Measurements from ENCODE around the gene CAPNS1.
"Not testable (repeated sequence)": the region's sequence is repeated elsewhere in the genome, so short reads cannot be mapped to it uniquely, and the experiment has no call there.

Gene CAPNS1

DNA sequence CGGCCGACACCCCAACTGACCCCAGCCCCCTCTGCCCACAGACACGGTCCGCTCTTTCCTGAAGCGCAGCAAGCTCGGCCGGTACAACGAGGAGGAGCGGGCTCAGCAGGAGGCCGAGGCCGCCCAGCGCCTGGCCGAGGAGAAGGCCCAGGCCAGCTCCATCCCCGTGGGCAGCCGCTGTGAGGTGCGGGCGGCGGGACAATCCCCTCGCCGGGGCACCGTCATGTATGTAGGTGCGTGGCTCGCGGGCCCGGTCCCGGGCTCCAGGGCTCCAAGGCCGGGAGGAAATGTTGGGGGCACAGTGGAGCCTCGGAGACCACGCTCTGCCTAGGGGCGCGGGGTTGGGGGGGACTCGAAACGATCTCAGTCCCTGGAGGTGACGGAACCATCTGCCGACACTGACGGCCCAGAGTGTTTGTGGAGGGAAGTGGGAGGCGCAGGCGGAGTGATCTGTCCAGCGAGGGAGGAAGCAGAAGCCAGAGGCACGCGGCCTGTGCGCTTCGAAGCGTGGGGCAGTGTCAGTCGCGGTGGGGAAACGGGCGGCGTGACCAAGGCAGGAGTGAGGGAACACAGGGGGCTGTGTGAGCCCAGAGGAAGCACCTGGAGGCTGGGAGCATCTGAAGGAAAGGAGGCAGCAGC lies 18.3 kb upstream of the CAPNS1 start:
- DNase-seq (ENCODE audit: insufficient read length, low spot score) = no peak
- no peak for TF ChIP-seq POLR2A (IDR thresholded peaks at IDR 0.05; ENCODE audit: low read depth, low read length)
- FAIRE-seq = no peak

DNA sequence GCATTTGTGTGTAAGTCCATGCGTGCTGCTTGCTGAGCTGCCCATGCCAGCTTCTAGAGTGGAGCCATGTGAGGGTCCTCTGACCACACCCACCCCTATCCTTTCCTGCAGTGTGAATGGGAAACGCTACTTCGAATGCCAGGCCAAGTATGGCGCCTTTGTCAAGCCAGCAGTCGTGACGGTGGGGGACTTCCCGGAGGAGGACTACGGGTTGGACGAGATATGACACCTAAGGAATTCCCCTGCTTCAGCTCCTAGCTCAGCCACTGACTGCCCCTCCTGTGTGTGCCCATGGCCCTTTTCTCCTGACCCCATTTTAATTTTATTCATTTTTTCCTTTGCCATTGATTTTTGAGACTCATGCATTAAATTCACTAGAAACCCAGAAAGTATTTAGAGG lies 14.3 kb upstream of the CAPNS1 start:
- DNase-seq (ENCODE audit: insufficient read length, low spot score) (no peak), FAIRE-seq (no peak)
- TF ChIP-seq POLR2A (IDR thresholded peaks at IDR 0.05; ENCODE audit: low read depth, low read length) = no peak

- DNase-seq (ENCODE audit: insufficient read length, low spot score) (no peak), FAIRE-seq (no peak)
- no peak for TF ChIP-seq POLR2A (IDR thresholded peaks at IDR 0.05; ENCODE audit: low read depth, low read length)
These were observed 11.5 kb upstream of the CAPNS1 start for GRCh38 chr19:36128392-36128736.

GRCh38 chr19:36131221-36131620 lies 8.6 kb upstream of the CAPNS1 start:
- FAIRE-seq; DNase-seq (ENCODE audit: insufficient read length, low spot score): not testable (repeated sequence)

DNA sequence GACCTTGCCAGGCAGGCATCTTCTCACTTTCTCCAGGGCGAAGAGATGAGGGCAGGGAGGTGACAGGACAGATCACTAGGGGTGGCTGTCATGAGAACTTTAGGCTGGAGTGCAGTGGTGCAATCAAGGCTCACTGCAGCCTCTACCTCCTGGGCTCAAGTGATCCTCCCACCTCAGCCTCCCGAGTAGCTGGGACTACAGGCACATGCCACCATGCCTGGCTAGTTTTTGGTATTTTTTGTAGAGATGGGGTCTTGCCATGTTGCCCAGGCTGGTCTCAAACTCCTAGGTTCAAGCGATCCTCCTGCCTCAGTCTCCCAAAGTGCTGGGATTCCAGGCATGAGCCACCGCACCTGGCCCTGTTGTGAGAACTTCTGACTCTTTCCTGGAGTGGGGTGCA lies 5.0 kb upstream of the CAPNS1 start:
- not testable (repeated sequence) for DNase-seq (ENCODE audit: insufficient read length, low spot score); FAIRE-seq

GRCh38 chr19:36136964-36137686 lies 2.7 kb upstream of the CAPNS1 start:
- DNase-seq (ENCODE audit: insufficient read length, low spot score) (peak; percentile 90), FAIRE-seq (peak; percentile 73)
- no peak for TF ChIP-seq POLR2A (IDR thresholded peaks at IDR 0.05; ENCODE audit: low read depth, low read length)

DNA sequence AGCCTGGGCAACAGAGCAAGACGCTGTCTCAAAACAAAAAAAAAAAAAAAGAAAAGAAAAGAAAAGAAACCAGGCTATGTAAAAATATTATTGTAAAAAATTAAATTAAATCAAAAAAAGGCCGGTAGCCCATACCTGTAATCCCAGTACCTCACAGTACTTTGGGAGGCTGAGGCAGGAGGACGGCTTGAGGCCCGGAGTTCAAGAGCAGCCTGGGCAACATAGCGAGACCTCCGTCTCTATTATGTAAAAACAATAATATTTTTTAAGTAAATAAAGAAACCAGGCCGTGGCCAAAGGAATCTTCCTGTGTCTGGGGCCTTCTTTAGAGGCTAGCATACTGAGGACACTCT lies 770 bp upstream of the CAPNS1 start:
- TF ChIP-seq POLR2A (IDR thresholded peaks at IDR 0.05; ENCODE audit: low read depth, low read length) = no peak
- DNase-seq (ENCODE audit: insufficient read length, low spot score) = no peak
- no peak for FAIRE-seq

- DNase-seq (ENCODE audit: insufficient read length, low spot score) = peak; percentile 95
- no peak for FAIRE-seq
- TF ChIP-seq POLR2A (IDR thresholded peaks at IDR 0.05; ENCODE audit: low read depth, low read length) = no peak; the same call in 1 of the 2 replicates
These were observed 605 bp downstream of the CAPNS1 start for GRCh38 chr19:36140304-36141038.

DNA sequence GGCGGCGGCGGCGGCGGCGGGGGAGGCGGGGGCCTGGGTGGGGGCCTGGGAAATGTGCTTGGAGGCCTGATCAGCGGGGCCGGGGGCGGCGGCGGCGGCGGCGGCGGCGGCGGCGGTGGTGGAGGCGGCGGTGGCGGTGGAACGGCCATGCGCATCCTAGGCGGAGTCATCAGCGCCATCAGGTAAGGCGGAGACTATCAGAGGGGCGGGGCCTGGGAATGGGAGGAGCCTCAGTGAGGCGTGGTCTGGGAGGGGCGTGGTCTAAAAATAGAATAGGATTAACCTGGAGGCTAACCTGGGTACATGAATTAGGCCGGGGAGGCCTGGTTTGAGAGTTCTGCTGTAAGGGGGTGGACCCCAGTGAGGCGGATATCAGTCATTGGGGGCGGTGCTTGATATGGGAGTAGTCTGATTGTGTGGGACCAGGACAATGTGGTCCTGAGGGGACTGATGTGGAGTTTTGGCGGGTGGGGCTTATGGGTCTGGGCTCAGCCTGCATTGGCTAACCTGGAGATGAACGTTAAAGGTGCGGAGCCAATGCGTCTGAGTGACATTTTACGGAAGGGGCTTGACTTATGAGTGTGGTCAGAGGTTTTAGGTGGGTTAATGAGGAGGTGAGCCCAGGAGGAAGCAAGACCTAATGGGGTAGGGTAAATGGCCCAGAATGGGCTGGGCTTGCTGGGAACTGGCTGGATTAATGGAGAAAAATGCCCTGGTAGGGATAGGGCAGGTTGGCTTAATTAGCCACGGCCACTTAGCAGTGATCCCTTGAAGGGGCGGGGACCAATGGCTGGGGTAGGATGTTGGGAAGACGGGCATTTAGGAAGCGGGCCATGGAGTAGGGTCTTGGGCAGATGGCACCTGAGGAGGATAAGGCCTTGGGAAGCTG lies 1.4 kb downstream of the CAPNS1 start:
- FAIRE-seq (no peak), DNase-seq (ENCODE audit: insufficient read length, low spot score) (peak; percentile 87)

DNA sequence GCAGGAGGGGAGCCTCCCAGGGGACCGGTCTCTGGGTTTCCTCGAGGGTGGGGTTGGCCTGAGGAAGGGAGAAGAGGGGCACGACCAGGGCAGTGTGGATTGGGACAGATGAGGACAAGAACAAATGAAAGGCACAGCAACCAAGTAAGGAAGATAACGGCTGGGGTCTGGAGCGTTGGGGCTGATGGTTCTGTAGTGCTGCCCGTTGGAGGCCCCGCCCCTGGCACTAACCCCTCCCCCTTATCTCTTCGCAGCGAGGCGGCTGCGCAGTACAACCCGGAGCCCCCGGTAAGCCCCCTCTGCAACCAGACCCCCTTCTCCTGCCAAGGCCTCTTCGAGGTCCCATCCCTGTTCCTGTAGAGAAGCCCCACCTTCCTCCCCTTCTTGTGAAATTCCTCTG lies 2.2 kb downstream of the CAPNS1 start:
- FAIRE-seq (no peak), DNase-seq (ENCODE audit: insufficient read length, low spot score) (no peak)
- no peak for TF ChIP-seq POLR2A (IDR thresholded peaks at IDR 0.05; ENCODE audit: low read depth, low read length)

More for the DNA sequence above, 1.4 kb downstream of the CAPNS1 start:
- peak; percentile 57 for TF ChIP-seq POLR2A (IDR thresholded peaks at IDR 0.05; ENCODE audit: low read depth, low read length)

DNA sequence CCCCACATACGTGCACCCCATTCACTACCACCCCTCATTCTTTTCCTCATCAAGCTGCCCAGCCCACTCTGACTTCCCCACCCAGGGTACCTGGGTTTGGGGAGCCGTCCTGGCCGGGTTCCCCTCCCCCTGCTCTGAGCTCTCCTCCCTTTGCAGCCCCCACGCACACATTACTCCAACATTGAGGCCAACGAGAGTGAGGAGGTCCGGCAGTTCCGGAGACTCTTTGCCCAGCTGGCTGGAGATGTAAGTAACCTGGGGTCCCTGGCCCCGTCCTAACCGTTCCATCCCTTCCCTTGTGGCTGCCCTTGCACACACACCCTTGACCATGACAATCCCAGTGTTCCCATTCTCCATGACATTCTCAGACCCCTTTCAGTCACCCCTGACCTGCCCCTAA lies 2.6 kb downstream of the CAPNS1 start:
- DNase-seq (ENCODE audit: insufficient read length, low spot score) (no peak), FAIRE-seq (no peak)
- no peak for TF ChIP-seq POLR2A (IDR thresholded peaks at IDR 0.05; ENCODE audit: low read depth, low read length)

DNA sequence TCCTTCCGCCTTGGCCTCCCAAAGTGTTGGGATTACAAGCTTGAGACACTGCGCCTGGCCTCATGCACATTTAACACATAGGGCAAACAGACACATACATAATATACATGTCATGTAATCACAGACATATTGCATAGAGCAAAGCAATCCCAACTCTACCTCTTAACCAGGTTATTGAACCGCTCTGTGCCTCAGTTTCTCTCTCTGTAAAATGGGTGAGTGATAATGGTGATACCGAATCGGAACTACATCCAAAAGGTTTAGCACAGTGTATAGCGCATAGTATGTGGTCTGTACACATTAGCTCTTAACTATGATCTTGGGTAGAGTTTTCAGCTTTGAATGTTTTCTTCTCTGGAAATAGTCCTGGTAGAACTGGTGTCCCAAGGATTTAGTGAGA lies 4.8 kb downstream of the CAPNS1 start:
- no peak for TF ChIP-seq POLR2A (IDR thresholded peaks at IDR 0.05; ENCODE audit: low read depth, low read length)
- DNase-seq (ENCODE audit: insufficient read length, low spot score) = no peak
- no peak for FAIRE-seq

- no peak for DNase-seq (ENCODE audit: insufficient read length, low spot score)
- FAIRE-seq = no peak
- no peak for TF ChIP-seq POLR2A (IDR thresholded peaks at IDR 0.05; ENCODE audit: low read depth, low read length)
These were observed 10.0 kb downstream of the CAPNS1 start for GRCh38 chr19:36149673-36150406.

Data from H54 (cell line).